Measurements from ENCODE around the gene COL11A1.
"Not testable (repeated sequence)": the region's sequence is repeated elsewhere in the genome, so short reads cannot be mapped to it uniquely, and the experiment has no call there.

COL11A1 gene

GRCh38 chr1:103108376-103109150 is at the start of gene COL11A1:
COL11A1 (minus strand) TSS chr1:103108522; CDS start chr1:103108178, 344 bp downstream.
- DNase-seq (ENCODE audit: low read depth in 2 of 2) = no peak

DNA sequence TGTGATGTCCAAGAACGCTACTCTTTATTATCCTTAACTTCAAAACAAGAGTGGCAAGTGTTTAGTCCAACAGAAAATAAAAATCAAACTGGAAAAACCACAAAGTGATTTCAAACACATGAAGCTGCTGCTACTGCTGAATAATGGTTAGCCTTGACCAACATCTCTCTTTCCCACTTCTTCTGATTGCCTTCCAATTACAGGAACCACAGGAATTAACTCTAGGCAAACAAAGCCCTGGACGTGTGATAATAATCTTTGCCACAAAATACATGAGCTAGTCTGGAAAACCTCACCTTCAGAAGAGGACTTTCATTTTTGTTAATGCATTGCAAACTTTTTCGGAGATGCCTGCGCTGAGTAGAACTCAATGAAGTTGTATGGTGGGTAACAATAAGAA is 48.6 kb upstream of the COL11A1 start:
- no peak for DNase-seq (ENCODE audit: low read depth in 2 of 2)

- DNase-seq (ENCODE audit: low read depth in 2 of 2) = no peak
Measured at GRCh38 chr1:103146166-103146565, 37.8 kb upstream of the COL11A1 start.

DNA sequence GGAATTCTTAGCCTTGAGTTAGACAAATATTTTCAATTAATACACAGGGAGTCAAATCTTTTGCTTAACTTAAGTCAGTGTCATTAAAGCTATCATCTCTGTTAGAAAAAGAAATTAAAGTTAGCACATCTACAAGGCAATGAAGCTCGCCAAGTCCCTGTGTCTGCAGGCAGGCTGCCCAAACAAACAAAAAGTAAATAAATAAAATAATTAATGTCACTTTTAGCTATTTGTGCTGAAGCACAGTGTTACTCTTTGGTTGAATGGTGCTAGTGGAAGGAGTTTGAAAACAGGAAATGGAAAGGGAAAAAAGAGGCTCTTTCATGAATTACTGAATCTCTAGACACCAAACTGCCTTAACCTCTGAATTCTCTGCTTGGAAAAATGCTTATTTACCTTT is 37.1 kb upstream of the COL11A1 start:
- no peak for DNase-seq (ENCODE audit: low read depth in 2 of 2)

DNA sequence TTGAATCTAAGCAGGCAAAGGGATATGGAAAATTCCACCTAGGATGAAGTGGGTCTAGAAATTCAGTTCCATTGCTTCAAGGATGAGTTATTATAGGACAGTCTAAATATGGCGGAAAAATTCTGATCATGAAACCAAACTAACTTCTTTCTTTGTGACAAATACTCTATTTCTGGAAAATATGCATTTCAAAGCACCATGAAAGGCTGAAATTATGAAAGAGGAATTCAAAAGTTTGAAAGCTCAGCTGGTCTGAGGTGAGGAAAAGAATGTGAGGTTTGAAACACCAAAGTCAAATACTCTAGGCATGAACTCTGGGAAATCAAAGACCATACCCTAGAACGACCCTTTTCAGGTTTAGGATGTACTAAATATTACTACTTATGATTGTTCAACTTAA is 36.4 kb upstream of the COL11A1 start:
- no peak for DNase-seq (ENCODE audit: low read depth in 2 of 2)

- DNase-seq (ENCODE audit: low read depth in 2 of 2) = no peak
Measured at GRCh38 chr1:103142461-103142860, 34.1 kb upstream of the COL11A1 start.

GRCh38 chr1:103129796-103130195 is 21.5 kb upstream of the COL11A1 start:
- DNase-seq (ENCODE audit: low read depth in 2 of 2) = no peak

DNA sequence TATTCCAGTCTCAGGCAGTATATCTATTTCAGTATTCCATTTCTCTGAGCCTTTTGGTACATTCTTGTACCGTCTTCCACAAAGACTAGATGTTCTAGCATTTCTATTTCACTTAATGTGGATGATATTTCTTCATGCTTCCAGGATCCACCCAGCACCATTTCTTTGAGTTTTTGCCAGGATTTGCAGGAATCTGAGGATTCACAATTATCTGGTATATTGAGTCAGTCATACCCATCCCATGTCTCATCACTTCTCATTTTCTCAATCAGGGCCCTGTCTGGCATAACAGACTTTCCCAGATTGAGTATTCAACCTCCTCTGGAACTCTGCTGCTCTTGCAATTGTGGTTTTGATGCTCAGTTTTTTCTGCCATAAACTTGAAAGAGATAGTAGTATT is 20.9 kb upstream of the COL11A1 start:
- no peak for DNase-seq (ENCODE audit: low read depth in 2 of 2)

DNA sequence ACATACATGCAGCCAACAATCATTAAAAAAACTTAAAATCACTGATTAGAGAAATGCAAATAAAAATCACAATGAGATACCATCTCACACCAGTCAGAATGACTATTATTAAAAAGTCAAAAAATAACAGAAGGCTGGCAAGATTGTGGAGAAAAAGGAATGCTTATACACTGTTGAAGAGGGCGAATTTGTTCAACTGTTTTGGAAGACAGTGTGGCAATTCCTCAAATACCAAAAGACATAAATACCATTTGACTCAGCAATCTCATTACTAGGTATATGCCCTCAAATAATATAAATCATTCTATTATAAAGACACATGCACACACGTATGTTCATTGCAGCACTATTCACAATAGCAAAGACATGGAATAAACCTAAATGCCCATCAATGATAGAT is 19.9 kb upstream of the COL11A1 start:
- not testable (repeated sequence) for DNase-seq (ENCODE audit: low read depth in 2 of 2)

GRCh38 chr1:103125219-103125618 is 16.9 kb upstream of the COL11A1 start:
- no peak for DNase-seq (ENCODE audit: low read depth in 2 of 2)

GRCh38 chr1:103122983-103123720 is 14.8 kb upstream of the COL11A1 start:
- DNase-seq (ENCODE audit: low read depth in 2 of 2) = no peak

DNA sequence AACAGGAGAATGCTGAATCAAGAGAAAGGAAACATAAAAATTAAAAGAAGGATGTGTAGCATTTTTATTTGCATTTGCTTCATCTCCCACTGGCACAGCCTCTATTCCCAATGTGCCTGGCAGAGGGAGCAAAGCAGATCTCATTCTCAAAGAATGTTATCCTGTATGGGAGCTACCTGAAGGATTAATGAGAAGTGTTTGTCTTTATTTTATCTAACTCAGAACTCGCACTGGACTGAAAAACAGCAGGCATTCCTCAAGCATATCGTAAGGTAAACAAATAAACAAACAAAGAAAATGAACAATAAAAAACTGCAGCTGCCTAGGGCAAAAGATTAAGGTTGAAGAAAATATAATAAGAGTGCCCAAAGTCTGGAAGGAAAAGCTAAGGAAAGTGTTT is 12.7 kb upstream of the COL11A1 start:
- no peak for DNase-seq (ENCODE audit: low read depth in 2 of 2)

DNA sequence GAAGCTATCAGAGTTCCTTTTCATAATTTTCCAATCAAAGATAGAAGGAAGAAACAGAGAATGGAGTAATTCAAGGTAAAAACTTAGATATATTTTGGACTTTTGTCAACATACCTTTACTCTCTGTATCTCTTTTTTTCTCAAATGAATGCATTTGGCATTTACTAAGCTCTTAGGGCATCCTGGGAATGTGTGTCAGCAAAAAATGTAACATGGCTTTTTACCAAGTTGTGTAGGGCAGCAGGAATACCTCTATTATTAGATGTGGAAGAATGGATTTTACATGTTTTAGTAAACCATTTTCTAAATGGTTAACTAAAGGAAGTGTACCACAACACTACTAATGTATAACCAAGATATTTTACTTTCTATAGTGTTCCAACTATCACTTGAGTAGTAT is 4.2 kb upstream of the COL11A1 start:
- DNase-seq (ENCODE audit: low read depth in 2 of 2) = no peak

DNA sequence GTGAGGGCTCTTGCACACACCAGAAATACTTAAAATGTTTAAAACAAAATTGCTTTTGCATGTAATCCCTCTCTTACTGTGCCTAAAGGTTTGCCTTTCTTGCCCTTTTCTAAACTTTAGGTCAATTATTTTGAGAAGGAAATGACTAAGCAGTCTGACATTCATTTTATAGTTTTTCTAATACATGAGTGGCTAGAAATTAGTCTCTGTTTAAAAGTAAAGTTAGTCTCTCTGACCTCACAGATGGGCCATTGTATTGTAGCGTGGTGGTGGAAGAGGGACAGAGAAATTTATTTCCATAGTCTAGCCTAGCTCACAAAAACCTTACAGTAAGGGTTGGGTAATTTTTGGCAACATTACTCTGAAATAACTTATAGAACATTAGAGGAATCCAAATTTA is 3.6 kb upstream of the COL11A1 start:
- no peak for DNase-seq (ENCODE audit: low read depth in 2 of 2)

- DNase-seq (ENCODE audit: low read depth in 2 of 2) = no peak
Measured at GRCh38 chr1:103110701-103111100, 2.4 kb upstream of the COL11A1 start.

DNA sequence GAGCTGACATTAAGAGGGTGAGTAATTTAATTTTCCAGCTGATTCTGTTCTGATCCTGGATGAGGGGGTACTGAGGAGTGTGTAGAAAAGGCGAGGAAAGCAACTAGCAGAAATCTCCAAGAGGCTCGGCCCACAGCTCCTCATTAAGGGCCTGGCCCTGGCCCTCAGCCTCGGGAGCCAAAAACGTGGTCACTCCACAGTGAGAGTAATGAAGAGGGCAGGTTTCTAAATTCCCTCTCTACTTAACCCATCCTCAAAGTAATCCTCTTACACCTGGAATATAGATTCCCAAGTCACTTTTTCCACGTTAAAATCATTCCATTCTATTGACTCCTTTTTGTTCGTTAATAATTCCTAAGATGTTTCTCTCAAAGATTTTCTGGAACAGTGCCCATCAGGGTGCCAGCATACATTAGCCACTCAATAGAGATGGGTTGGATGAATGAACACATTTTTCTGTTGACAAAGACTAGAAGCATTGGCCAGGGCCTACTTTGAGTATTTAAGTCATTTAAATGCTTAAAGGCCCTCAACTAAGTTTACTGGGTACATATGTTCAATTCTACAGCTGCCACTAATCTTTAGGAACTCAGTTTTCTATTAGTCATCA is 1.1 kb upstream of the COL11A1 start:
- DNase-seq (ENCODE audit: low read depth in 2 of 2) = no peak

DNA sequence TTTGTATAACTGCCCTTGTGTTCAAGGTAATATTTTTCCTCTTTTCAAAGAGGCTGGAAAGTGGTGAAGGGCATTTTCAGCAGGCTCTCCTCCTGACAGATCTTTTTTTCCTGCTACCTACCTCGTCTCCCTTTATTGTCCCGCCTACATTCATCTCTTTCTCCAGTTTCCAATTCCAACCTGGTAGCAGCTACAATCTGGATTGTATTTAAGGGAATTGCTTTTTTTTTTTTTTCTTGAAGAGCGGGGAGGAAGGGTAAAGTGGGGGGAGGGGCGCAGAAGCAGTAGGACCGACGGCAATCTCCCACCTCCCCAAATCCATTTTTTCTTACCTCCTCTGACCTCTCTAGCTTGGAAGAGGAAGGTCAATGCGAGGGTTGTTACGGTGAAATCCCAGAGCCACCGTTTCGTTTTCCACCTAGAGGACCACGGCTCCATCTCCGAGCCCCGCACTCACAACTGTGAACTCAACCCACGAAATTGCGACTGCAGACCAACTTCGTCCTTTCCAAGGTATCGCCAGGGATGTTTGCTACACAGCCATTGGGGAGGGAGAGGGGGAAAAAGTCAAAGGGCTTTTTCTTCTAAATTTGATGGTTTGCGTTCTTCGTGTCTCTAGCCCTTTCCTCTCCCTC is 464 bp downstream of the COL11A1 start:
- DNase-seq (ENCODE audit: low read depth in 2 of 2) = no peak

- DNase-seq (ENCODE audit: low read depth in 2 of 2) = no peak
Measured at GRCh38 chr1:103106426-103107341, 1.6 kb downstream of the COL11A1 start.

GRCh38 chr1:103101399-103101798 is 6.9 kb downstream of the COL11A1 start:
- no peak for DNase-seq (ENCODE audit: low read depth in 2 of 2)

DNA sequence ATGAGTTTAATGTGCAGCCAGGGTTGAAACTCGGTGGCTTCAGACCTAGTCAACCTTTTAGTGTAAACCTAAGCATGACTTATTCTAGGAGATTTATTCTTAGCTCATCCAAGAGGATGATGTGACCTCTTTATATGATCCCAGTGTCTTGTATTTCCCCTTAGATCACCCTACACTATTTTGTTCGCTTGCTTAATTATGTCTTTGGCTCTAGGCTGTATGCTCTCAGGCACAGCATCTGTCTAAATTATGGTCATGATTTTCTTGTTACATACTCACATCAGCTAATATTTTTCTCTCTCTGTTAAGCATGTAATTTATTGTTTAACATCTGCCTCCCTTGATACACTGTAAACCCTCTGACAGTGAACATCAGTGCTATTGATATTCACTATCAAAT is 19.1 kb downstream of the COL11A1 start:
- no peak for DNase-seq (ENCODE audit: low read depth in 2 of 2)

GRCh38 chr1:103087256-103087655 is 21.1 kb downstream of the COL11A1 start:
- no peak for DNase-seq (ENCODE audit: low read depth in 2 of 2)

All from activated CD4-positive, alpha-beta T cell treated with anti-CD3 and anti-CD28 coated beads for 24 hours (primary cell).